G401 (cell line): Measurements from ENCODE around the gene CFAP99. TPM values are rescaled to one million over a fixed set of nuclear protein-coding genes. Genes with fewer than 3 reads are reported as not detected.
A peak's percentile ranks its signal among the peaks of the same experiment; 100 is the strongest.

Experiments
- DNase-seq: peaks from one replicate; pipeline ENCODE4 v3.0.0-alpha.2; 2015; ENCODE audit warnings: low spot score
- in situ Hi-C: cut with HindIII; loops from 2 replicates; pipeline ENCODE4 v1.10.0; 2016; ENCODE audit warnings: low sequenced_read_pairs, mixed read lengths
- total RNA-seq: library from RNA; depleted of rRNA; stranded (reverse); fragments of >200 nt; shearing (Covaris generic); gene quantifications from 2 replicates; pipeline ENCODE4 v1.2.3, GENCODE V29; 2014

Gene CFAP99
- total RNA-seq, 1 experiment from 2014 or later = not detected

GRCh38 chr4:2483237-2483636 lies 64.5 kb downstream of the CFAP99 start:
- in situ Hi-C loops = no loop called here
- DNase-seq = no peak

GRCh38 chr4:2484185-2484584 lies 65.4 kb downstream of the CFAP99 start:
- no peak for DNase-seq
- in situ Hi-C loops = no loop called here

GRCh38 chr4:2484993-2485392 lies 66.2 kb downstream of the CFAP99 start:
- in situ Hi-C loops = no loop called here
- DNase-seq = no peak

- in situ Hi-C loops = no loop called here
- no peak for DNase-seq
Measured at GRCh38 chr4:2485956-2486355, 67.2 kb downstream of the CFAP99 start.

- DNase-seq = no peak
- in situ Hi-C loops = no loop called here
Measured at GRCh38 chr4:2486981-2487380, 68.2 kb downstream of the CFAP99 start.

- in situ Hi-C loops = no loop called here
- DNase-seq = no peak
Measured at GRCh38 chr4:2487632-2488031, 68.9 kb downstream of the CFAP99 start.

- in situ Hi-C loops = no loop called here
- no peak for DNase-seq
Measured at GRCh38 chr4:2489081-2489805, 70.5 kb downstream of the CFAP99 start.

- in situ Hi-C loops = no loop called here
- DNase-seq = peak; percentile 81
Measured at GRCh38 chr4:2489841-2490552, 71.2 kb downstream of the CFAP99 start.

- DNase-seq = no peak
- in situ Hi-C loops = no loop called here
Measured at GRCh38 chr4:2492970-2493369, 74.2 kb downstream of the CFAP99 start.

GRCh38 chr4:2494992-2495391 lies 76.2 kb downstream of the CFAP99 start:
- DNase-seq = no peak
- in situ Hi-C loops = no loop called here

- in situ Hi-C loops = no loop called here
Measured at GRCh38 chr4:2497324-2497723, 78.6 kb downstream of the CFAP99 start.

GRCh38 chr4:2497931-2498330 lies 79.2 kb downstream of the CFAP99 start:
- no peak for DNase-seq
- in situ Hi-C loops = no loop called here

More at GRCh38 chr4:2497324-2497723, 78.6 kb downstream of the CFAP99 start:
- no peak for DNase-seq

- in situ Hi-C loops = no loop called here
- DNase-seq = no peak
Measured at GRCh38 chr4:2500547-2500946, 81.8 kb downstream of the CFAP99 start.

- DNase-seq = no peak
- in situ Hi-C loops = no loop called here
Measured at GRCh38 chr4:2501034-2501594, 82.4 kb downstream of the CFAP99 start.

- in situ Hi-C loops = no loop called here
- no peak for DNase-seq
Measured at GRCh38 chr4:2503809-2504208, 85.1 kb downstream of the CFAP99 start.

GRCh38 chr4:2507259-2507658 lies 88.5 kb downstream of the CFAP99 start:
- DNase-seq = no peak
- in situ Hi-C loops = no loop called here

- DNase-seq = no peak
- in situ Hi-C loops = no loop called here
Measured at GRCh38 chr4:2507855-2508254, 89.1 kb downstream of the CFAP99 start.

- in situ Hi-C loops = no loop called here
- DNase-seq = no peak
Measured at GRCh38 chr4:2510351-2511259, 91.8 kb downstream of the CFAP99 start.

- no peak for DNase-seq
- in situ Hi-C loops = no loop called here
Measured at GRCh38 chr4:2511645-2512131, 92.9 kb downstream of the CFAP99 start.
